CD14-positive monocyte (primary cell): ENCODE results near the gene ASNSD1. TPM values are rescaled to one million over a fixed set of nuclear protein-coding genes. Genes with fewer than 3 reads are reported as not detected.

Source experiments
- DNase-seq, 3 donors: peaks; one replicate each; pipeline ENCODE4 v3.0.0-alpha.2; 2011 to 2022
- H2AFZ ChIP-seq: 2 replicates; pipeline ENCODE4 v1.6.0; 2012; ENCODE audit warnings: mild to moderate bottlenecking, low read depth, low read length, inconsistent platforms; ENCODE audit not compliant: insufficient read depth, poor library complexity, severe bottlenecking
- H3K27ac ChIP-seq, 2 donors: 1 replicate in 1 of 2; 2 replicates in 1 of 2; pipeline ENCODE4 v1.5.1; 2012 to 2013; ENCODE audit warnings: low read length in 2 of 2, control low read depth in 1 of 2, inconsistent platforms in 1 of 2, low read depth in 1 of 2, mild to moderate bottlenecking in 1 of 2
- H3K27me3 ChIP-seq, 2 donors: one replicate each; pipeline versions ENCODE4 v1.6.0 to v1.6.1; 2011 to 2013; ENCODE audit warnings: low read length in 2 of 2; ENCODE audit not compliant: control insufficient read depth in 2 of 2, insufficient read depth in 2 of 2
- H3K36me3 ChIP-seq, 2 donors: replicated peaks in 1 of 2; 1 replicate in 1 of 2; 2 replicates in 1 of 2; pipeline versions ENCODE4 v1.5.1 to v1.6.1; 2012 to 2013; ENCODE audit warnings: low read length in 2 of 2, control low read depth in 1 of 2, inconsistent platforms in 1 of 2, mild to moderate bottlenecking in 1 of 2; ENCODE audit not compliant: insufficient read depth in 2 of 2, control insufficient read depth in 1 of 2
- H3K4me1 ChIP-seq, 2 donors: 1 replicate in 1 of 2; 2 replicates in 1 of 2; pipeline versions ENCODE4 v1.5.1 to v1.6.1; 2012 to 2013; ENCODE audit warnings: low read length in 2 of 2, control low read depth in 1 of 2, inconsistent platforms in 1 of 2, mild to moderate bottlenecking in 1 of 2, moderate library complexity in 1 of 2; ENCODE audit not compliant: insufficient read depth in 2 of 2, control insufficient read depth in 1 of 2
- H3K4me2 ChIP-seq: replicated peaks from 2 replicates; pipeline ENCODE3; 2012; ENCODE audit warnings: low read length, moderate library complexity, mild to moderate bottlenecking; ENCODE audit not compliant: poor library complexity, severe bottlenecking; ENCODE audit errors: extremely low read depth
- H3K4me3 ChIP-seq, 3 experiments: fragments of 200-600 bp in 1 of 3; sonication (generic) in 1 of 3; replicated peaks in 1 of 3; 1 replicate in 2 of 3; 2 replicates in 1 of 3; pipeline ENCODE4 v1.5.1; 2011 to 2013; ENCODE audit warnings: low read length in 3 of 3, mild to moderate bottlenecking in 3 of 3, control low read depth in 2 of 3, low read depth in 2 of 3, inconsistent platforms in 1 of 3, moderate library complexity in 1 of 3
- H3K79me2 ChIP-seq: 2 replicates; pipeline ENCODE4 v1.6.0; 2012; ENCODE audit warnings: mild to moderate bottlenecking, control low read depth, inconsistent platforms, low read length, moderate library complexity; ENCODE audit not compliant: insufficient read depth
- H3K9ac ChIP-seq: 2 replicates; pipeline ENCODE4 v1.6.0; 2017; ENCODE audit warnings: low read length, mild to moderate bottlenecking; ENCODE audit not compliant: insufficient read depth, poor library complexity, severe bottlenecking
- H3K9me3 ChIP-seq, 2 donors: replicated peaks in 1 of 2; 1 replicate in 1 of 2; 2 replicates in 1 of 2; pipeline versions ENCODE4 v1.5.1 to v1.6.1; 2012 to 2013; ENCODE audit warnings: low read length in 2 of 2, control low read depth in 1 of 2; ENCODE audit not compliant: control insufficient read depth in 1 of 2, insufficient read depth in 1 of 2
- H4K20me1 ChIP-seq: 2 replicates; pipeline ENCODE4 v1.6.0; 2012; ENCODE audit warnings: mild to moderate bottlenecking, low read length, control low read depth, moderate library complexity; ENCODE audit not compliant: insufficient read depth
- H3K27ac Mint-ChIP-seq, 7 donors: one replicate each; pipeline ENCODE4 v1.8.0; 2020; ENCODE audit warnings: mild to moderate bottlenecking in 7 of 7, mixed read lengths in 7 of 7, moderate library complexity in 6 of 7, inconsistent platforms in 2 of 7
- H3K27me3 Mint-ChIP-seq, 3 donors: one replicate each; pipeline ENCODE4 v1.8.0; 2021 to 2022; ENCODE audit warnings: low read depth in 3 of 3, mild to moderate bottlenecking in 3 of 3, mixed read lengths in 3 of 3, moderate library complexity in 3 of 3, inconsistent platforms in 1 of 3
- H3K36me3 Mint-ChIP-seq, 2 donors: one replicate each; pipeline ENCODE4 v1.8.0; 2020; ENCODE audit warnings: mixed read lengths in 2 of 2, inconsistent platforms in 1 of 2, mild to moderate bottlenecking in 1 of 2
- H3K4me1 Mint-ChIP-seq: one replicate; pipeline ENCODE4 v1.8.0; 2020; ENCODE audit warnings: mild to moderate bottlenecking, mixed read lengths
- H3K4me3 Mint-ChIP-seq, 2 donors: one replicate each; pipeline ENCODE4 v1.8.0; 2020; ENCODE audit warnings: mild to moderate bottlenecking in 2 of 2, mixed read lengths in 2 of 2, moderate library complexity in 1 of 2
- H3K9me3 Mint-ChIP-seq, 7 donors: one replicate each; pipeline ENCODE4 v1.8.0; 2020 to 2022; ENCODE audit warnings: mixed read lengths in 7 of 7, mild to moderate bottlenecking in 6 of 7, moderate library complexity in 6 of 7, inconsistent platforms in 2 of 7
- WGBS: methylation state at CpG from one replicate; pipeline ENCODE4 v1.1.5; 2013; ENCODE audit warnings: missing lambda C conversion rate; ENCODE audit not compliant: insufficient coverage; 5-methylcytosine and 5-hydroxymethylcytosine counted together
- intact Hi-C, 2 donors: fragments of 100-400 bp; cut with micrococcal nuclease; formaldehyde crosslinking; loops; one replicate each; pipeline versions ENCODE4 v1.15.0 to v1.15.1; 2023
- polyA plus RNA-seq, 3 donors: library from polyadenylated mRNA; depleted of rRNA in 1 of 3; unstranded in 2 of 3; stranded (reverse) in 1 of 3; fragments of 300-500 nt in 2 of 3; fragments of >200 nt in 1 of 3; fragmentation: Illumina TruSeq in 2 of 3; gene quantifications; 1 replicate in 2 of 3; 2 replicates in 1 of 3; pipeline ENCODE4 v1.2.3, GENCODE V29; 2012 to 2021
- TF ChIP-seq, protein P1 (sequence below): fragments of 200-600 bp; IDR thresholded peaks from one replicate; pipeline ENCODE4 v1.8.0; 2022; ENCODE audit warnings: antibody characterized with exemption, mild to moderate bottlenecking

Gene ASNSD1
- polyA plus RNA-seq, 3 donors = 8.6 to 27.1 (median 26.6) TPM

DNA sequence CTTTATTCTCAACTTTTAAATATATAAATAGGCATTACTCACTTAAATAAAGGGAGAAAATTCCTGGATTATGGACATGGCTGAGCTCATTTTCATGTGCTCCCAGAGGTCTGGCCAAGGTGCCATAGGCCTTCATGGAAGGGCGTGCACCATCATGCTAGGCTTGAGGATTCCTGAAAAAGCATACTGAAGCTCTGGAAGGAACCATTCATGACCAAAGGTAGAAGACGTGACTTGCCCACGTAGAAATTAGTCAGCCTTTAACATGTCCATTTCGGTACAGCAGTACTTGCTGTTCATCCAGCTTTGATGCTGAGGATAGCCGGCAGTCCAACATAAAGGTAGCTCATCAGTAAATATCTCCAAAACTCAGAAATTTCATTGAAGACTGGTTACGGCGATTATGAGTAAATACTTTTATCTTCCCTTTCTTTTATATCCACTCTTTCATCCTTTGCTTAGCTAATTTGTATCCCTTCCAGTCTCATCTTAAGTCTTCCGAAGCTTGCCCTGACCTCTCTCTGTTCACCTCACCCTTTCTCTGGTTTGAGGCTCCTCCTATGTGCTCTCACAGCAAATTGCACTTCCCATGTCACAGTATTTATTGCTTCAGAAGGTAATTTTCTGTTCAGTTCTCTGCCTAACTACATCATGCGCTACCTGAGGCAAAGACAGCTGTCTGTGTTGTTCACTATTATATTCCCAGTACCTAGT is 32.3 kb upstream of the ASNSD1 start:
- intact Hi-C loops = no loop called here
- DNase-seq = no peak
- H3K27me3 ChIP-seq = no peaks in the 10 kb centered on the region
- Mint-ChIP-seq H3K4me1 (no peaks in the 10 kb centered on the region), H3K36me3 (no peaks in the 10 kb centered on the region), H3K9me3 (no peaks in the 10 kb centered on the region), H3K27ac (no peak overlapping the region), H3K27me3 (peaks cover 0 to 4% (median 0%) of the 10 kb centered on the region in 3 donors), H3K4me3 (no peak overlapping the region)
- no peaks in the 10 kb centered on the region for H3K79me2 ChIP-seq
- H2AFZ ChIP-seq = no peak overlapping the region
- H4K20me1 ChIP-seq = no peaks in the 10 kb centered on the region
- 98% methylated on average over 7 of the region's 9 CpGs for WGBS
- H3K9ac ChIP-seq = no peak overlapping the region
- H3K4me3 ChIP-seq = no peak overlapping the region
- H3K9me3 ChIP-seq = no peaks in the 10 kb centered on the region
- H3K36me3 ChIP-seq = no peaks in the 10 kb centered on the region
- H3K4me1 ChIP-seq = no peaks in the 10 kb centered on the region
- no peak overlapping the region for H3K27ac ChIP-seq
- H3K4me2 ChIP-seq = no peak overlapping the region
- TF ChIP-seq, protein P1, sequence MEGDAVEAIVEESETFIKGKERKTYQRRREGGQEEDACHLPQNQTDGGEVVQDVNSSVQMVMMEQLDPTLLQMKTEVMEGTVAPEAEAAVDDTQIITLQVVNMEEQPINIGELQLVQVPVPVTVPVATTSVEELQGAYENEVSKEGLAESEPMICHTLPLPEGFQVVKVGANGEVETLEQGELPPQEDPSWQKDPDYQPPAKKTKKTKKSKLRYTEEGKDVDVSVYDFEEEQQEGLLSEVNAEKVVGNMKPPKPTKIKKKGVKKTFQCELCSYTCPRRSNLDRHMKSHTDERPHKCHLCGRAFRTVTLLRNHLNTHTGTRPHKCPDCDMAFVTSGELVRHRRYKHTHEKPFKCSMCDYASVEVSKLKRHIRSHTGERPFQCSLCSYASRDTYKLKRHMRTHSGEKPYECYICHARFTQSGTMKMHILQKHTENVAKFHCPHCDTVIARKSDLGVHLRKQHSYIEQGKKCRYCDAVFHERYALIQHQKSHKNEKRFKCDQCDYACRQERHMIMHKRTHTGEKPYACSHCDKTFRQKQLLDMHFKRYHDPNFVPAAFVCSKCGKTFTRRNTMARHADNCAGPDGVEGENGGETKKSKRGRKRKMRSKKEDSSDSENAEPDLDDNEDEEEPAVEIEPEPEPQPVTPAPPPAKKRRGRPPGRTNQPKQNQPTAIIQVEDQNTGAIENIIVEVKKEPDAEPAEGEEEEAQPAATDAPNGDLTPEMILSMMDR = no peak

DNA sequence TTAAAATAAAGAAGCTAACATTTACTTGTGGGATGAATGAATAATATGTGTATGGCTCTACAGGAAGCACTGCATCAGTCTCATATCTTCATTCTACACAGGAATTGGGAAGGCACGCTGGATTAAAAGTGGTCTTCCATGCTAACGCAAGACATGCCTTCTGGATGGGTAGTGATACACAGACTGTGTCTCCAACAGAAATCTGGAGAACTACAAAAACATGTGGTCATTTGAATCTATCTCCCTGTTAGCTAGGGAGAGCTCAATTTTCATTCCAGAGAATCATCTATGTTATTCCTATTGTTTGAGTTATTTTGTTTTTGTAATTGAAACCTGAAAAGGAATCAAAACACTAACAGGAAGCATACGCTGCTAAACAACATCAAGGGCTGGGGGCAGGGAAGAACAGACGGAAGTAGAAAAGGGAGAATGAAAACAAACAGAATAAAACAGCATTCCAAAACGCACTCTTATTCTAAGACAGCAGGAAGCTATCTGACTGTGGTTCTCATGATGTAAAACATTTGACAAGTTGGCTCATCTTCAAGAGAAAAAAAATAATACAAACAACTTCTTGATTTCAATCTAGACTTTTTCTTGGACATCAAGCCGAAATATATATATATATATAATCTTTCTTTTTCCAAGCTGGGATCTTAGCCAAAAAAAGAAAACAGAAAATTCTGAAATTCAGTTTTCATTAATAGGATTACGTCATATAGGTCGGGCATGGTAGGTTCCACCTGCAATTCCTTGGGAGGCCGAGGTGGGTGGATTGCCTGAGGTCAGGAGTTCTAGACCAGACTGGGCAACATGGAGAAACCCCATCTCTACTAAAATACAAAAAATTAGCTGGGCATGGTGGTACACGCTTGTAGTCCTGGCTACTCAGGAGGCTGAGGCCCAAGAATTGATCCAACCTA is 31.5 kb upstream of the ASNSD1 start:
- Mint-ChIP-seq H3K27me3 (peaks cover 0 to 2% (median 0%) of the 10 kb centered on the region in 3 donors), H3K27ac (no peak overlapping the region), H3K4me3 (no peak overlapping the region), H3K4me1 (no peaks in the 10 kb centered on the region), H3K36me3 (no peaks in the 10 kb centered on the region), H3K9me3 (no peaks in the 10 kb centered on the region)
- Histone ChIP-seq H3K36me3 (no peaks in the 10 kb centered on the region), H3K9me3 (no peaks in the 10 kb centered on the region), H3K4me3 (no peak overlapping the region), H3K4me2 (no peak overlapping the region), H4K20me1 (no peaks in the 10 kb centered on the region), H3K9ac (no peak overlapping the region), H3K79me2 (no peaks in the 10 kb centered on the region), H3K27ac (no peak overlapping the region), H2AFZ (no peak overlapping the region), H3K27me3 (no peaks in the 10 kb centered on the region), H3K4me1 (no peaks in the 10 kb centered on the region)
- intact Hi-C loops = no loop called here
- TF ChIP-seq, protein P1 = no peak
- DNase-seq = no peak
- WGBS = 83% methylated on average over 3 of the region's 10 CpGs
